ENCODE data around the gene ZNF414.

Gene ZNF414

DNA sequence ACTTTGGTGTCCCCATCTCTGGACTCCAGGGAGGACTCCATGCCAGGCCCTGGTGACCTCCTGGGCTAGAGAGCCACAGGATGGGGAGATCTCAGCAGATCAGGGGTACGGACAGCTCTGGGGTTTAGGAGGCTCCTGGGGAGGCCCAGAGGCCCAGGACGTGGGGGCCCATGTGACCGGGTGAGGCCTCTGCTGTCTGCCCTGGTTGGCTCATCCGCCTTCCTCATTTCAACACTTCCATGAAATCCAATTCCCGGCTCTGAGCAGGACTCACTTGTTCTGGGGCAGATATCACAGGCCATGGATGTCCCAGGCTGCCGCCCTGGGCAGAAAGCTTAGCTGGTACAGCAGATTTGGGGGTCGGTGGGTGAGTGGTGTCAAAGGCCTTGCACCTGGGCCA, 10.5 kb downstream of the ZNF414 start:
- no peak for DNase-seq (ENCODE audit: low read depth)
- no peak overlapping the region for H3K4me3 ChIP-seq (ENCODE audit: control insufficient read depth, low read depth, low read length)

DNA sequence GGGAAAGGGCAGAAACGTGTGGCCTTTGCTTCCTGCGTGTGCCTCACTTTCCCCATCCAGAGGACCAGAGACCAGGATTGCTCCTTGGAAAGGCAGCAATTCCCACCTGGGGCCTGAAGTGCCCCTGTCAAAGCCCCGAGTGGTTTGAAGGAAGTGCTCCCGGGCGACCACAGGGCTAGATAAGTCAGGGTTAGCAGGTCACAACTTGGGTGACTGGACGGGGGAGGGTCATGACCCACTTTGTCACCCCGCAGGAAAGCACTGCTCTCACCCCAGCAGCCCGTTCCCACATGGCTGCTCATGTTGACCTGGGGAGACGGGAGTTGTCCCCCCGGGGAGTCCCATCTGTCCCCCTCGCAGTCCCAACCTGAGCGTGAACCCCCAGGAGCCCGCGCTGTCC, 12.0 kb downstream of the ZNF414 start:
- no peak for DNase-seq (ENCODE audit: low read depth)
- TF ChIP-seq, protein P1, sequence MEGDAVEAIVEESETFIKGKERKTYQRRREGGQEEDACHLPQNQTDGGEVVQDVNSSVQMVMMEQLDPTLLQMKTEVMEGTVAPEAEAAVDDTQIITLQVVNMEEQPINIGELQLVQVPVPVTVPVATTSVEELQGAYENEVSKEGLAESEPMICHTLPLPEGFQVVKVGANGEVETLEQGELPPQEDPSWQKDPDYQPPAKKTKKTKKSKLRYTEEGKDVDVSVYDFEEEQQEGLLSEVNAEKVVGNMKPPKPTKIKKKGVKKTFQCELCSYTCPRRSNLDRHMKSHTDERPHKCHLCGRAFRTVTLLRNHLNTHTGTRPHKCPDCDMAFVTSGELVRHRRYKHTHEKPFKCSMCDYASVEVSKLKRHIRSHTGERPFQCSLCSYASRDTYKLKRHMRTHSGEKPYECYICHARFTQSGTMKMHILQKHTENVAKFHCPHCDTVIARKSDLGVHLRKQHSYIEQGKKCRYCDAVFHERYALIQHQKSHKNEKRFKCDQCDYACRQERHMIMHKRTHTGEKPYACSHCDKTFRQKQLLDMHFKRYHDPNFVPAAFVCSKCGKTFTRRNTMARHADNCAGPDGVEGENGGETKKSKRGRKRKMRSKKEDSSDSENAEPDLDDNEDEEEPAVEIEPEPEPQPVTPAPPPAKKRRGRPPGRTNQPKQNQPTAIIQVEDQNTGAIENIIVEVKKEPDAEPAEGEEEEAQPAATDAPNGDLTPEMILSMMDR (conservative IDR thresholded peaks at IDR 0.05; ENCODE audit: control insufficient read depth, insufficient read depth, low read depth, low read length), result no peak
- no peak overlapping the region for H3K4me3 ChIP-seq (ENCODE audit: control insufficient read depth, low read depth, low read length)

More for the DNA sequence above, 10.5 kb downstream of the ZNF414 start:
- TF ChIP-seq, protein P1 (conservative IDR thresholded peaks at IDR 0.05; ENCODE audit: control insufficient read depth, insufficient read depth, low read depth, low read length), result no peak

DNA sequence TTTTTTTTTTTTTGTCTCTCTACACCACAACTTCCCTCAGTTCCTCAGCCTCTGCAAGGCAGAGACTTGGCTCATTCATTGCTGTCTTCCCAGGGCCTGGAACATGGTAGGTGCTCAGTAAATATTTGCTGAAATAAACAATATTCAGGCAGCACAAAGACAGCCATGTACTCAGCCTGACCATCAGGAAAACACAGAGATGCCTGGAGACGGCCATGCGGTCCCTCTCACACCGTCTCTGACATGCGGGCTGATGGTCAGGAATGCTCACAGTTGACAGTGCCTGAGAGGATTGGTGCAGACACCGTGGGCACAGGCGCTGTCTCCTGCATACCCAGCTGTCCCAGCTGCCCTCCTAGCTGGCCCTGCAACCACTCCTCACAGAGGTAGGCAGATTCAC, 12.5 kb downstream of the ZNF414 start:
- TF ChIP-seq, protein P1 (conservative IDR thresholded peaks at IDR 0.05; ENCODE audit: control insufficient read depth, insufficient read depth, low read depth, low read length), result no peak
- no peak for DNase-seq (ENCODE audit: low read depth)
- no peak overlapping the region for H3K4me3 ChIP-seq (ENCODE audit: control insufficient read depth, low read depth, low read length)

DNA sequence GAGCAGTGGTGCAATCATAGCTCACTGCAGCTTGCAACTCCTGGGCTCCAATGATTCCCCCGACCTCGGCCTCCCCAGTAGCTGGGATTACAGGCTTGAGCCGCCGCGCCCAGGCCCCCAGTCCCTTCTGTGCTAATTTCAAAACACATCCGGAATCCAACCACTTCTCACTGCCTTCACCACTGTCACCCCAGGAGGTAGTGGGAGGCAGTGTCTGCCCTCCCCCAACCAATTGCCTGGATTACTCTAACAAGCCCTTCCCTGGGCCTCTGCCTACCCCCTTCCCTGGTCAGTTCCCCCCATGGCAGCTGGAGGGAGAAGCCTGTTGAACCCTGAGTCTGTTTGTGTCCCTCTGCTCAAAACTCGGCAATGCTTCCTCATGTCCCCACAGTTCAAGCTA, 13.8 kb downstream of the ZNF414 start:
- no peak overlapping the region for H3K4me3 ChIP-seq (ENCODE audit: control insufficient read depth, low read depth, low read length)
- no peak for DNase-seq (ENCODE audit: low read depth)
- TF ChIP-seq, protein P1 (conservative IDR thresholded peaks at IDR 0.05; ENCODE audit: control insufficient read depth, insufficient read depth, low read depth, low read length), result no peak

DNA sequence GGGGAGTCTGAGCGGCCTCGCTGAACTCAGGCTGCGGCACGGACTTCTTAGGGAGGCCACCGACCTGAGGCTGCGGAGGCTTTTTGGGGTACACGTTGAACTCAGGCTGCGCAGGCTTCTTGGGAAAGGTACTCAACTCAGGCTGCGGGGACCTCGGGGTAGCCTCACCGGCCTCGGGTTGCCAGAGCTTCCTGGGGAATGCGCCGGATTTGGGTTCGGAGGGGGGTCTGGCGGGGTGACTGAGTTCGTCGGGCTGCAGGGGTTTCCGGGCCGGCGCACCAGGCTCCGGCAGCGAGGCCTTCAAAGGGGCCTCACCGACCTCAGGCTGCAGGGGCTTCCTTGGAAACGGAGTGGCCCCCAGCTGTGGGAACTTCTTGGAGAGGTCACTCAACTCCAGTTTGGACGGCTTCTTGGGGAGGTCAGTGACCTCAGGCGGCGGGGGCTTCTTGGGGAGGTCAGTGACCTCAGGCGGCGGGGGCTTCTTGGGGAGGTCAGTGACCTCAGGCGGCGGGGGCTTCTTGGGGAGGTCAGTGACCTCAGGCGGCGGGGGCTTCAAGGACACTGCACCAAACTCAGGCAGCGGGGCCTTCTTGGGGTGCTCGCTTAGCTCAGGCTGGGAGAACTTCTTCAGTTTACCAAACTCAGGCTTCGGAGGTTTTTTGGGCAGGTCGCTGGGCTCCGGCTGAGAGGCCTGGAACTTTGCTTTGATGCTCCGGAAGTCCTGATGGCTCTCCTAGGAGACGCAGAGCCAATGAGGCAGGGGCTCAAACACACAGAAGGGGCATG, 14.7 kb downstream of the ZNF414 start:
- H3K4me3 ChIP-seq (ENCODE audit: control insufficient read depth, low read depth, low read length), result no peak overlapping the region
- DNase-seq (ENCODE audit: low read depth), result no peak
- TF ChIP-seq, protein P1 (conservative IDR thresholded peaks at IDR 0.05; ENCODE audit: control insufficient read depth, insufficient read depth, low read depth, low read length), result no peak

DNA sequence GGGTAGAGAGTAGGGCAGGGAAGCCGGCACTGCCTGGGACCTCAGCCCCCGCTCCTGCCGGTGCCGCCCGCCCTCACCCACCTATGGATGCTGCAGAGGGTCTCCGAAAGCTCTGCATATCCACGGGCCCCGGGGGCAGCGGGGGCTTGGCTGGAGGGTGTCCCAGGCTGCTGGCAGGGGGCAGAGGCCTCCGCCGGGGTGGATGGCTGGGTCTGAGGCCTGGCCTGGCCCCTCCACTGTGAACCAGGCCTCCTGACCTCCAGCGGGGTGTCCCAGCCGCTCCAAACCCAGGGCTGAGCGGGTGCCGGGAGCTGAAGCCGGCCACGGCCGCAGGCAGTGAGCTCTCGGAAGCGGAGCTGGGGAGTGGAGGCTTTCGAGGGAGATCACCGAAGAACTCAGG, 15.7 kb downstream of the ZNF414 start:
- TF ChIP-seq, protein P1 (conservative IDR thresholded peaks at IDR 0.05; ENCODE audit: control insufficient read depth, insufficient read depth, low read depth, low read length), result no peak
- H3K4me3 ChIP-seq (ENCODE audit: control insufficient read depth, low read depth, low read length), result no peak overlapping the region
- no peak for DNase-seq (ENCODE audit: low read depth)

Data from fibroblast of mammary gland (primary cell).